ENCODE data around the gene DPP6. TPM values are rescaled to one million over a fixed set of nuclear protein-coding genes. Genes with fewer than 3 reads are reported as not detected.

Gene DPP6
- total and polyA plus RNA-seq, 9 of the 15 experiments (the other 6 are each of a cell fraction or from before 2014, with no cell fraction given) = not detected

DNA sequence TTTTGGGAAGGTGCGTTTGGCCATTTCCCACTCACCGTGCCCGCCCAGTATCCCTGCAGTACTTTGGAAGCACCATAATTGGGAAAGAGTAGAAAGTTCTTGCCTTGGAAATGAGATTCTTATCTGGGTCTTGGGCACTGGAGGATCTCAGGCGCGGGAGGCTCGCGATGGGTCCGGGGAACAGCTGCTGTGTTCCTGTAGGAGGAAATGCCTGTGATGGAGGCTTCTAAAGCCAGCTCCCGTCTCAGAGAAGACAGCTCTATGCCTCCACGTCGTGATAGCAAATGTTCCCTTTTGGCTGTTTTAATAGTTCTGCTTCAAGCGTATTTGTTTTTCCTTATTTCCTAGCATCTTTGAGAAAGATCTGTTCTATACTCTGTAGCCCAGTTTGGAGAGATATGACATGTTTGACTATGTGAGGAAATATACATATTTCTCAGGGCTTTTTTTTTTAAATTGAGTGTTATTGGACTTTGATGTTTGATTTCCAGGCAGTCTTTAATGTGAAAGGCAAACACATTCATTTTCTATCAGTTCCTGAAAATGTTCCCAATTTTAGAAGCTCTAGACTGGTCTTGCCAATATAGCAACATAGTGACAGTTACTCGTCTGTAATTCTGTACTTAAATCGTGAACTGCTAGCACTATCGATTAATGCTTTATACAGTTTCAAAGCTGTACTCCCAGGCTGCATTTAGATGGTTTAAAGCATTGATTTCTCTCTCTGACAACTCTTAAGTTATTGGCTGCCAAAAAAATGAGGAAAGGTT is 280.8 kb downstream of the DPP6 start (continued):
- TF ChIP-seq IRF9 (tag; IDR thresholded peaks at IDR 0.05) (no peak), CREB3 (tag; conservative IDR thresholded peaks at IDR 0.05; ENCODE audit: low read depth) (no peak)
- TF ChIP-seq, protein P1, sequence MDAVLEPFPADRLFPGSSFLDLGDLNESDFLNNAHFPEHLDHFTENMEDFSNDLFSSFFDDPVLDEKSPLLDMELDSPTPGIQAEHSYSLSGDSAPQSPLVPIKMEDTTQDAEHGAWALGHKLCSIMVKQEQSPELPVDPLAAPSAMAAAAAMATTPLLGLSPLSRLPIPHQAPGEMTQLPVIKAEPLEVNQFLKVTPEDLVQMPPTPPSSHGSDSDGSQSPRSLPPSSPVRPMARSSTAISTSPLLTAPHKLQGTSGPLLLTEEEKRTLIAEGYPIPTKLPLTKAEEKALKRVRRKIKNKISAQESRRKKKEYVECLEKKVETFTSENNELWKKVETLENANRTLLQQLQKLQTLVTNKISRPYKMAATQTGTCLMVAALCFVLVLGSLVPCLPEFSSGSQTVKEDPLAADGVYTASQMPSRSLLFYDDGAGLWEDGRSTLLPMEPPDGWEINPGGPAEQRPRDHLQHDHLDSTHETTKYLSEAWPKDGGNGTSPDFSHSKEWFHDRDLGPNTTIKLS (IDR thresholded peaks at IDR 0.05; ENCODE audit: borderline replicate concordance, low read depth) = no peak

DNA sequence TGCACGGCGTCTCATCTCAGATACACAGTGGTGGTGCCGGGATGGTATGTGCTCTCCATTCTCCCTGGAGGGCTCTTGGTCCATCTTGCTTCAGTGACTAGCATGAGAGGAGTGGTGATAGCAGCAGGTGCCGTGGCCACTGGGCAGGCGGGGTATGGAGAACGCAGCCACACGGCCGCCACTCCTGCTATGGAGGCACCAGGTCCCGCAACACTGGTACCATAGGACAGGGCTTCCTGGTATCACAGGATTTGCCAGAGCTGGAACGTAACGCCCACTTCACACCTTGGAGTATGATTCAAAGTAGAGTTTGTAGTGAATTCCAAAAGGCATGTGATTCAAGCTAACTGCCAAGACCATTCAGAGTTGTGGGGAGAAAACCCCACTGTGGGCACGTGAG is 284.1 kb downstream of the DPP6 start:
- TF ChIP-seq SP1 (CRISPR knock-in tag; IDR thresholded peaks at IDR 0.05) (no peak), DEAF1 (CRISPR knock-in tag; IDR thresholded peaks at IDR 0.05) (no peak), GTF2A2 (tag; IDR thresholded peaks at IDR 0.05) (no peak), DMBX1 (CRISPR knock-in tag; IDR thresholded peaks at IDR 0.05; ENCODE audit: borderline replicate concordance) (no peak)
- H4K20me1 ChIP-seq (replicated peaks; ENCODE audit: control insufficient read depth, insufficient read depth, low read length) = no peaks in the 10 kb centered on the region
- no peaks in the 10 kb centered on the region for H3K79me2 ChIP-seq (ENCODE audit: control insufficient read depth, insufficient read depth, low read length)
- no peak overlapping the region for H3K4me2 ChIP-seq (ENCODE audit: insufficient read depth, low read length)
- WGBS (ENCODE audit: insufficient coverage, low coverage, missing lambda C conversion rate) = under 1% methylated on average over 12 of the region's 12 CpGs
- no peak overlapping the region for H3K9ac ChIP-seq (ENCODE audit: insufficient read depth in 1 of 2, low read depth in 2 of 2, low read length in 2 of 2)
- intact Hi-C loops (cut with micrococcal nuclease) (no loop called here), in situ Hi-C loops (cut with MboI) (no loop called here)
- no peaks in the 10 kb centered on the region for H3K9me1 ChIP-seq (ENCODE audit: control insufficient read depth, insufficient read depth, low read length)
- H3K27ac ChIP-seq (ENCODE audit: extremely low read depth, low read depth, low read length) = no peak overlapping the region
- ChIA-PET CTCF (ENCODE audit: low intra/inter-chr PET ratio) (no interaction called here), POLR2A (no interaction called here)
- H2AFZ ChIP-seq (ENCODE audit: low read depth, low read length) = no peak overlapping the region
- no peak overlapping the region for H3K4me3 ChIP-seq
- no peaks in the 10 kb centered on the region for H3K36me3 ChIP-seq (ENCODE audit: control insufficient read depth, insufficient read depth, low read length)
- no peak for FAIRE-seq
- peaks cover 23 to 45% of the 10 kb centered on the region in 2 experiments; a peak in 4 of 5 replicates for H3K27me3 ChIP-seq (ENCODE audit: control insufficient read depth in 2 of 2, insufficient read depth in 2 of 2, low read length in 2 of 2)
- no peak for ATAC-seq
- H3K9me3 ChIP-seq (replicated peaks; ENCODE audit: control insufficient read depth, insufficient read depth, low read depth, low read length) = no peaks in the 10 kb centered on the region
- DNase-seq (ENCODE audit: extremely low read depth in 1 of 4, low spot score in 3 of 4) = no peak
- no peaks in the 10 kb centered on the region for H3K4me1 ChIP-seq (replicated peaks in 1 of 2; ENCODE audit: control insufficient read depth in 2 of 2, insufficient read depth in 2 of 2, low read length in 2 of 2)
- no TSS peak for BruUV-seq (replicated peaks)
